Tibial nerve (tissue), 4 donors: ENCODE results near the gene NID1.

Source experiments
- EP300 ChIP-seq, 2 donors: sonication (generic); formaldehyde crosslinking; IDR thresholded peaks; one replicate each; pipeline ENCODE4 v1.6.1; 2017; ENCODE audit warnings: antibody characterized with exemption in 2 of 2, mild to moderate bottlenecking in 1 of 2
- POLR2A ChIP-seq, 2 donors: fragments of 450-650 bp; IDR thresholded peaks; one replicate each; pipeline ENCODE4 v1.6.1; 2017; ENCODE audit warnings: antibody characterized with exemption in 2 of 2, mild to moderate bottlenecking in 2 of 2, moderate library complexity in 2 of 2
- TF ChIP-seq, protein P1 (sequence below), 5 experiments: fragments of 200-600 bp in 3 of 5; fragments of 450-650 bp in 2 of 5; sonication (generic) in 3 of 5; IDR thresholded peaks; one replicate each; pipeline ENCODE4 v1.5.1; 2016 to 2019; ENCODE audit warnings: antibody characterized with exemption in 5 of 5, mild to moderate bottlenecking in 3 of 5, moderate library complexity in 2 of 5

DNA sequence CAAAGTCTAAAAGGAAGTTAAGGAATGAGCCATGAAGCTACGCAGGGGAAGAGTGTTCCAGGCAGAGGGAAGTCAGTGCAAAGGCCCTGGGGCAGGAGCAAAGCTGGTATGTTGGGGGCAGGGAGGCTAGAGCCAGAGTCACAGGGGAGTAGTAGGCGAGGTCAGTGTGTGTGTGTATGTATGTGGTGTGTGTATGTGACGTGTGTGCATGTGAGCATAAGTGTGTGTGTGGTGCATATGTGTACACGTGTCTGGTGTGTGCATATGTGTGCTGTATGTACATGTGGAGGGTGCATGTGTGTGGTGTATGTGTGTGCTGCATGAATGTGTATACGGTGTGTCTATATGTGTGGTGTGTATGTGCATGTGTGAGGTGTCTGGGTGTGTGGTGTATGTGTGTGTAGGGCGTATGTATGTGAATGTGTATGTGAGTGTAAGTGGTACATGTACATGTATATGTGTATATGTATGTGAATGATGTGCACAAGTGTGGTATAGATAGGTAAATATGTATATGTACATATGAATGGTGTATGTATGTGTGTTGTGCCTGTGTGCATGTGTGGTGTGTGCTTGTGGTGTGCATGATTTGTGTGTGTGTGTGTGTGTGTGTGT lies 20.8 kb upstream of the NID1 start:
- TF ChIP-seq, protein P1, sequence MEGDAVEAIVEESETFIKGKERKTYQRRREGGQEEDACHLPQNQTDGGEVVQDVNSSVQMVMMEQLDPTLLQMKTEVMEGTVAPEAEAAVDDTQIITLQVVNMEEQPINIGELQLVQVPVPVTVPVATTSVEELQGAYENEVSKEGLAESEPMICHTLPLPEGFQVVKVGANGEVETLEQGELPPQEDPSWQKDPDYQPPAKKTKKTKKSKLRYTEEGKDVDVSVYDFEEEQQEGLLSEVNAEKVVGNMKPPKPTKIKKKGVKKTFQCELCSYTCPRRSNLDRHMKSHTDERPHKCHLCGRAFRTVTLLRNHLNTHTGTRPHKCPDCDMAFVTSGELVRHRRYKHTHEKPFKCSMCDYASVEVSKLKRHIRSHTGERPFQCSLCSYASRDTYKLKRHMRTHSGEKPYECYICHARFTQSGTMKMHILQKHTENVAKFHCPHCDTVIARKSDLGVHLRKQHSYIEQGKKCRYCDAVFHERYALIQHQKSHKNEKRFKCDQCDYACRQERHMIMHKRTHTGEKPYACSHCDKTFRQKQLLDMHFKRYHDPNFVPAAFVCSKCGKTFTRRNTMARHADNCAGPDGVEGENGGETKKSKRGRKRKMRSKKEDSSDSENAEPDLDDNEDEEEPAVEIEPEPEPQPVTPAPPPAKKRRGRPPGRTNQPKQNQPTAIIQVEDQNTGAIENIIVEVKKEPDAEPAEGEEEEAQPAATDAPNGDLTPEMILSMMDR (IDR thresholded peaks at IDR 0.05): no peak
- TF ChIP-seq POLR2A (IDR thresholded peaks at IDR 0.05): no peak
- no peak for TF ChIP-seq EP300 (IDR thresholded peaks at IDR 0.05)
